Ovary (tissue), 9 donors: Measurements from ENCODE around the gene NDUFV1. TPM values are rescaled to one million over a fixed set of nuclear protein-coding genes. Genes with fewer than 3 reads are reported as not detected.

Experiments
- DNase-seq, 5 donors: peaks; one replicate each; pipeline ENCODE4 v3.0.0-alpha.2; 2019 to 2020
- H3K27ac ChIP-seq, 2 donors: fragments of 200-600 bp; one replicate each; pipeline versions ENCODE4 v1.5.1 to v1.8.0; 2019 to 2022
- H3K27me3 ChIP-seq: fragments of 200-600 bp; one replicate; pipeline ENCODE4 v1.8.0; 2022
- H3K36me3 ChIP-seq: fragments of 200-600 bp; sonication (generic); one replicate; pipeline ENCODE4 v1.5.1; 2019
- H3K4me1 ChIP-seq: one replicate; pipeline ENCODE4 v1.8.1; 2013; ENCODE audit warnings: mild to moderate bottlenecking, moderate library complexity; ENCODE audit not compliant: insufficient read depth
- H3K4me3 ChIP-seq: fragments of 200-600 bp; sonication (generic); one replicate; pipeline ENCODE4 v1.5.1; 2017
- H3K9me3 ChIP-seq, 2 donors: fragments of 200-600 bp in 1 of 2; sonication (generic) in 1 of 2; one replicate each; pipeline versions ENCODE4 v1.5.1 to v1.8.1; 2013 to 2019; ENCODE audit warnings: mild to moderate bottlenecking in 1 of 2, moderate library complexity in 1 of 2
- CTCF ChIP-seq, 3 donors: fragments of 450-650 bp in 2 of 3; fragments of 200-600 bp in 1 of 3; IDR thresholded peaks; one replicate each; pipeline versions ENCODE4 v1.5.1 to v1.8.0; 2016 to 2022; ENCODE audit warnings: antibody characterized with exemption in 3 of 3, mild to moderate bottlenecking in 1 of 3
- EP300 ChIP-seq: sonication (generic); formaldehyde crosslinking; IDR thresholded peaks from one replicate; pipeline ENCODE4 v1.6.1; 2017; ENCODE audit warnings: antibody characterized with exemption
- POLR2A ChIP-seq: fragments of 450-650 bp; IDR thresholded peaks from one replicate; pipeline ENCODE4 v1.6.1; 2017; ENCODE audit warnings: antibody characterized with exemption, mild to moderate bottlenecking, moderate library complexity
- WGBS, 3 donors: extraction: QIAGEN DNeasy Blood & Tissue Kit in 1 of 3; methylation state at CpG; one replicate each; pipeline versions ENCODE4 v1.1.5 to v1.1.7; 2013 to 2017; 5-methylcytosine and 5-hydroxymethylcytosine counted together
- intact Hi-C, 4 donors: fragments of 100-400 bp; cut with DNase I; formaldehyde crosslinking; loops; one replicate each; pipeline versions ENCODE4 v1.11.0 to v1.15.1; 2022 to 2023
- polyA plus RNA-seq, 2 donors: library from polyadenylated mRNA; stranded (reverse); fragments of 200-250 nt in 1 of 2; fragments of 350-450 nt in 1 of 2; fragmentation: Illumina TruSeq in 1 of 2; extraction: RNeasy Lipid Tissue Mini Kit (QIAGEN cat#74804) in 1 of 2; gene quantifications; one replicate each; pipeline ENCODE4 v1.2.3, GENCODE V29; 2013 to 2014
- total RNA-seq, 7 donors: library from RNA; depleted of rRNA in 2 of 7; stranded (reverse); fragments of >200 nt in 2 of 7; fragmentation: NEBNext Ultra II Directional in 3 of 7; extraction: Animal tissue kit (Norgen Biotek cat#: 25700) in 3 of 7; gene quantifications; one replicate each; pipeline versions ENCODE4 v1.1.0 to v1.2.4, GENCODE V29; 2016 to 2023
- donor health status: DM: no; HTN: no; CAD: no; lungs with moderate emphysema.
- donor health status: DM: no; HTN: no; CAD: no.
- donor health status: Bipolar disorder and iron deficiency.
- donor health status: DM: yes; HTN: yes; CAD: no.
- donor health status: DM: no; HTN: no; CAD: no.
- donor health status: DM: yes; HTN: yes; CAD: no.

Gene NDUFV1
- total and polyA plus RNA-seq, 9 donors = 47.7 to 184 (median 169) TPM

- no peaks in the 10 kb centered on the region for H3K36me3 ChIP-seq
- no peaks in the 10 kb centered on the region for H3K9me3 ChIP-seq
- no peaks in the 10 kb centered on the region for H3K27me3 ChIP-seq
- TF ChIP-seq POLR2A (no peak), CTCF (IDR thresholded peaks at IDR 0.05) (no peak), EP300 (no peak)
- intact Hi-C loops = no loop called here
- H3K27ac ChIP-seq = no peak overlapping the region
- peak in 3 of 5 donors; percentile 34 to 62 (median 59) for DNase-seq
- H3K4me3 ChIP-seq = no peak overlapping the region
- peaks cover 5% of the 10 kb centered on the region for H3K4me1 ChIP-seq
- WGBS, 3 donors = 58 to 85% (median 72%) methylated on average over 5 to 7 of the region's 7 CpGs
Measured at GRCh38 chr11:67631411-67631810, 24.7 kb downstream of the NDUFV1 start.

- no peaks in the 10 kb centered on the region for H3K9me3 ChIP-seq
- H3K4me1 ChIP-seq = peaks cover 5% of the 10 kb centered on the region
- H3K36me3 ChIP-seq = no peaks in the 10 kb centered on the region
- no peak for DNase-seq
- H3K27ac ChIP-seq = no peak overlapping the region
- TF ChIP-seq CTCF (IDR thresholded peaks at IDR 0.05) (no peak), POLR2A (no peak), EP300 (no peak)
- H3K4me3 ChIP-seq = no peak overlapping the region
- H3K27me3 ChIP-seq = no peaks in the 10 kb centered on the region
- intact Hi-C loops = no loop called here
- WGBS, 3 donors = 92 to 97% (median 92%) methylated on average over 2 of the region's 2 CpGs
Measured at GRCh38 chr11:67631853-67632174, 25.1 kb downstream of the NDUFV1 start.

GRCh38 chr11:67632175-67632981 lies 25.6 kb downstream of the NDUFV1 start:
- 74 to 78% (median 77%) methylated on average over 12 of the region's 12 CpGs for WGBS, 3 donors
- peaks cover 5% of the 10 kb centered on the region for H3K4me1 ChIP-seq
- peak in 2 of 5 donors; percentile 18 to 42 for DNase-seq
- no peaks in the 10 kb centered on the region for H3K9me3 ChIP-seq
- H3K36me3 ChIP-seq = no peaks in the 10 kb centered on the region
- H3K27ac ChIP-seq = no peak overlapping the region
- H3K27me3 ChIP-seq = no peaks in the 10 kb centered on the region
- intact Hi-C loops = no loop called here
- no peak overlapping the region for H3K4me3 ChIP-seq
- TF ChIP-seq CTCF (IDR thresholded peaks at IDR 0.05) (no peak), EP300 (no peak), POLR2A (no peak)

- intact Hi-C loops = no loop called here
- no peaks in the 10 kb centered on the region for H3K9me3 ChIP-seq
- H3K4me1 ChIP-seq = peaks cover 5% of the 10 kb centered on the region
- TF ChIP-seq EP300 (no peak), CTCF (IDR thresholded peaks at IDR 0.05) (no peak)
- H3K27me3 ChIP-seq = no peaks in the 10 kb centered on the region
- 87 to 92% (median 89%) methylated on average over 30 of the region's 30 CpGs for WGBS, 3 donors
- DNase-seq = peak in 2 of 5 donors; percentile 18 to 34
- H3K36me3 ChIP-seq = no peaks in the 10 kb centered on the region
- H3K27ac ChIP-seq = no peak overlapping the region
- H3K4me3 ChIP-seq = no peak overlapping the region
Measured at GRCh38 chr11:67632982-67633755, 26.4 kb downstream of the NDUFV1 start.
